B cell (primary cell): ENCODE results near the gene TUBA1C. TPM values are rescaled to one million over a fixed set of nuclear protein-coding genes. Genes with fewer than 3 reads are reported as not detected.

ENCODE experiments used
- ATAC-seq: fragments of 200-7000 bp; cut with Tn5 transposase; one replicate; pipeline ENCODE4 v1.10.0; 2021; ENCODE audit warnings: low read depth, mild to moderate bottlenecking, moderate number of reproducible peaks, moderate library complexity
- CTCF ChIA-PET: fragments of 350-600 bp; sonication (Branson Sonifier 250); formaldehyde crosslinking; loops from one replicate; lab custom pipeline; 2021; ENCODE audit warnings: antibody characterized with exemption, inconsistent platforms; lab: Charles Lee
- POLR2A ChIA-PET: fragments of 350-600 bp; sonication (Branson Sonifier 250); formaldehyde crosslinking; loops from one replicate; lab custom pipeline; 2021; ENCODE audit warnings: antibody characterized with exemption; lab: Charles Lee
- DNase-seq: peaks from one replicate; pipeline ENCODE4 v3.0.0; 2013
- H2AFZ ChIP-seq: 2 replicates; pipeline ENCODE4 v1.6.1; 2012; ENCODE audit warnings: mild to moderate bottlenecking, low read depth, low read length; ENCODE audit not compliant: insufficient read depth, poor library complexity, severe bottlenecking
- H3K27ac ChIP-seq, 2 donors: 1 replicate in 1 of 2; 2 replicates in 1 of 2; pipeline ENCODE4 v1.5.1; 2012 to 2013; ENCODE audit warnings: low read length in 2 of 2, mild to moderate bottlenecking in 2 of 2, moderate library complexity in 1 of 2
- H3K27me3 ChIP-seq, 4 experiments: fragments of 200-600 bp in 1 of 4; sonication (generic) in 1 of 4; replicated peaks in 1 of 4; 1 replicate in 2 of 4; 2 replicates in 2 of 4; pipeline versions ENCODE4 v1.6.1 to v1.7.0; 2013 to 2016; ENCODE audit warnings: low read length in 3 of 4, mild to moderate bottlenecking in 2 of 4, mixed read lengths in 1 of 4, moderate library complexity in 1 of 4; ENCODE audit not compliant: insufficient read depth in 4 of 4, control insufficient read depth in 3 of 4; ENCODE audit errors: control extremely low read depth in 1 of 4
- H3K36me3 ChIP-seq, 2 experiments: replicated peaks in 1 of 2; 1 replicate in 1 of 2; 2 replicates in 1 of 2; pipeline versions ENCODE4 v1.6.1 to v1.7.1; 2013; ENCODE audit warnings: low read length in 1 of 2; ENCODE audit not compliant: insufficient read depth in 2 of 2, control insufficient read depth in 1 of 2; ENCODE audit errors: control extremely low read depth in 1 of 2, extremely low read depth in 1 of 2
- H3K4me1 ChIP-seq, 2 donors: fragments of 200-600 bp in 1 of 2; sonication (generic) in 1 of 2; 1 replicate in 1 of 2; 2 replicates in 1 of 2; pipeline versions ENCODE4 v1.5.1 to v1.6.1; 2013 to 2017; ENCODE audit warnings: low read length in 2 of 2; ENCODE audit not compliant: control insufficient read depth in 2 of 2, insufficient read depth in 2 of 2
- H3K4me2 ChIP-seq: replicated peaks from 2 replicates; pipeline ENCODE3; 2012; ENCODE audit warnings: mild to moderate bottlenecking, low read depth, low read length; ENCODE audit not compliant: poor library complexity, severe bottlenecking
- H3K4me3 ChIP-seq, 5 experiments: fragments of 200-600 bp in 1 of 5; sonication (generic) in 1 of 5; 1 replicate in 3 of 5; 2 replicates in 2 of 5; pipeline versions ENCODE4 v1.5.1 to v1.7.0; 2011 to 2016; ENCODE audit warnings: low read length in 4 of 5, mild to moderate bottlenecking in 4 of 5, low read depth in 2 of 5, control low read depth in 1 of 5, moderate library complexity in 1 of 5; ENCODE audit not compliant: insufficient read depth in 1 of 5; ENCODE audit errors: control extremely low read depth in 1 of 5, extremely low read depth in 1 of 5
- H3K79me2 ChIP-seq: fragments of 200-600 bp; sonication (generic); one replicate; pipeline ENCODE4 v1.6.0; 2016; ENCODE audit warnings: low read length; ENCODE audit not compliant: control insufficient read depth, insufficient read depth
- H3K9ac ChIP-seq: fragments of 200-600 bp; sonication (generic); 2 replicates; pipeline ENCODE4 v1.6.1; 2017; ENCODE audit warnings: mild to moderate bottlenecking, low read length, moderate library complexity
- H3K9me3 ChIP-seq, 3 donors: one replicate each; pipeline versions ENCODE4 v1.6.1 to v1.7.1; 2013; ENCODE audit warnings: low read length in 2 of 3; ENCODE audit not compliant: control insufficient read depth in 2 of 3, insufficient read depth in 1 of 3; ENCODE audit errors: control extremely low read depth in 1 of 3
- H4K20me1 ChIP-seq: 2 replicates; pipeline ENCODE4 v1.6.0; 2012; ENCODE audit warnings: mild to moderate bottlenecking, low read length; ENCODE audit not compliant: insufficient read depth, control insufficient read depth, poor library complexity, severe bottlenecking
- H3K27ac Mint-ChIP-seq: one replicate; pipeline ENCODE4 v1.8.0; 2021; ENCODE audit warnings: mixed read lengths
- H3K27me3 Mint-ChIP-seq: one replicate; pipeline ENCODE4 v1.8.0; 2021; ENCODE audit warnings: mixed read lengths
- H3K4me1 Mint-ChIP-seq: one replicate; pipeline ENCODE4 v1.8.0; 2021; ENCODE audit warnings: mixed read lengths
- H3K4me3 Mint-ChIP-seq: one replicate; pipeline ENCODE4 v1.8.0; 2021; ENCODE audit warnings: mixed read lengths
- H3K9me3 Mint-ChIP-seq: one replicate; pipeline ENCODE4 v1.8.0; 2022; ENCODE audit warnings: mixed read lengths; ENCODE audit not compliant: insufficient read depth
- EZH2 ChIP-seq: IDR thresholded peaks from 2 replicates; pipeline ENCODE4 v1.6.1; 2012; ENCODE audit warnings: borderline replicate concordance, low read depth, mild to moderate bottlenecking, moderate library complexity, low read length; ENCODE audit not compliant: insufficient read depth, poor library complexity, severe bottlenecking
- WGBS: methylation state at CpG from one replicate; pipeline ENCODE4 v1.1.5; 2013; ENCODE audit warnings: missing lambda C conversion rate; ENCODE audit not compliant: insufficient coverage; 5-methylcytosine and 5-hydroxymethylcytosine counted together
- intact Hi-C: fragments of 100-400 bp; cut with micrococcal nuclease; formaldehyde crosslinking; loops from one replicate; pipeline ENCODE4 v1.10.0; 2022
- polyA plus RNA-seq: library from polyadenylated mRNA; depleted of rRNA; stranded (reverse); fragments of >200 nt; gene quantifications from 2 replicates; pipeline ENCODE4 v1.2.3, GENCODE V29; 2012
- total RNA-seq, 2 donors: library from RNA; stranded (reverse); fragments of 120-200 nt in 1 of 2; gene quantifications; 1 replicate in 1 of 2; 2 replicates in 1 of 2; pipeline versions ENCODE4 v1.2.3 to v1.2.4, GENCODE V29; 2013 to 2022
- TF ChIP-seq, protein P1 (sequence below): fragments of 200-600 bp; IDR thresholded peaks from one replicate; pipeline ENCODE4 v1.8.0; 2022; ENCODE audit warnings: antibody characterized with exemption, mild to moderate bottlenecking

TUBA1C gene
- total and polyA plus RNA-seq, 2 donors (not counting 1 experiment from before 2014, with no cell fraction given), result 34.9 to 121 TPM

DNA sequence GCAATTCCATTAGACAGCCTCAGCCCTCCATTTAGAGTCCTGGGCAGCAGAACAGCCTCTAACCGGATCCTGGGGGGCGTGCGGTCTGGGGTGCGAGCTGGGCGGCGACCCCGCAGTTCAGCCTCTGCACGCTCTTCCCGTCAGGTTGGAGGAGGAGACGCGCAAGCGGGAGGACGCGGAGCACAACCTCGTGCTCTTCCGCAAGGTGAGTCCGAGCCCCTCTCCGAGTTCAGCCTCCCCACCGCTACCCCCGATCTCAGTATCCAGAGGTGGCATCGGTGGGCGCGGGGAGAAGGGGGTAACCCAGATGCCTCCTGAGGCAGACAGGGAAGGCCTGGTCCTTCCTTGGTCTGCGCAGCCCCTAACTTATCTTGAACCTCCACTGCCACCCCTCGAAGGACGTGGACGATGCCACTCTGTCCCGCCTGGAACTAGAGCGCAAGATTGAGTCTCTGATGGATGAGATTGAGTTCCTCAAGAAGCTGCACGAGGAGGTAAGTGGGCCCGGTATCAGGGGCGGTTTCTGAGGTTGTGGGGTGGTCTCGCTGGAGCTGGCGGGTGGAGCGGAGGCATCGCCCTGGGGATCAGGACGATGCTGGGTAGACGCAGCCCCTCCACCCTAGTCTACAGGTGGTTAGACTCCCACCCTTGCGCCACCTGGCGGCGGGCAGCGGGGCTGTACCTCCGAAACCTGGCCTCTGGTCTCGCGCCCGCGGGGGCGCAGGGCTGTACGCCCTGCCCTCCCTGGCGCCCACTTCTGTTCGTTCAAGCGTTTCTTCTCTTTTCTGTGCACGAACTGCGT, 31.4 kb downstream of the TUBA1C start:
- intact Hi-C loops, result loop anchor here (1.0 kb wide), 1 partner anchor 8 kb away; no protein-coding TSS in a partner anchor
- Histone ChIP-seq H3K36me3 (no peaks in the 10 kb centered on the region), H3K27me3 (peaks cover 0 to 67% (median 34%) of the 10 kb centered on the region in 4 experiments), H3K4me1 (peaks cover 30 to 40% of the 10 kb centered on the region in 2 donors), H3K4me2 (peak overlapping the region; percentile 81), H2AFZ (peak overlapping the region; percentile 68), H3K79me2 (no peaks in the 10 kb centered on the region), H3K4me3 (peak overlapping the region in 3 of 5 experiments; percentile 24 to 42 (median 29)), H4K20me1 (no peaks in the 10 kb centered on the region), H3K9ac (peak overlapping the region; percentile 51), H3K9me3 (peaks cover 0 to 18% (median 0%) of the 10 kb centered on the region in 3 donors), H3K27ac (no peak overlapping the region)
- Mint-ChIP-seq H3K27ac (no peak overlapping the region), H3K9me3 (no peaks in the 10 kb centered on the region), H3K4me1 (peaks cover 27% of the 10 kb centered on the region), H3K27me3 (peaks cover 48% of the 10 kb centered on the region), H3K4me3 (peak overlapping the region; percentile 79)
- ATAC-seq (peak; percentile 62), DNase-seq (peak; percentile 79)
- ChIA-PET CTCF (interaction anchor here (0.6 to 13.4 kb wide), 12 partner anchors 9 to 232 kb away, joined by 3 to 125 read pairs (median 4); partner anchors contain the start of genes C1QL4, DNAJC22 and TROAP), POLR2A (interaction anchor here (0.6 to 1.5 kb wide), 2 partner anchors 16 to 31 kb away, joined by 3 to 7 read pairs; partner anchors contain the start of gene TUBA1C)
- TF ChIP-seq, protein P1, sequence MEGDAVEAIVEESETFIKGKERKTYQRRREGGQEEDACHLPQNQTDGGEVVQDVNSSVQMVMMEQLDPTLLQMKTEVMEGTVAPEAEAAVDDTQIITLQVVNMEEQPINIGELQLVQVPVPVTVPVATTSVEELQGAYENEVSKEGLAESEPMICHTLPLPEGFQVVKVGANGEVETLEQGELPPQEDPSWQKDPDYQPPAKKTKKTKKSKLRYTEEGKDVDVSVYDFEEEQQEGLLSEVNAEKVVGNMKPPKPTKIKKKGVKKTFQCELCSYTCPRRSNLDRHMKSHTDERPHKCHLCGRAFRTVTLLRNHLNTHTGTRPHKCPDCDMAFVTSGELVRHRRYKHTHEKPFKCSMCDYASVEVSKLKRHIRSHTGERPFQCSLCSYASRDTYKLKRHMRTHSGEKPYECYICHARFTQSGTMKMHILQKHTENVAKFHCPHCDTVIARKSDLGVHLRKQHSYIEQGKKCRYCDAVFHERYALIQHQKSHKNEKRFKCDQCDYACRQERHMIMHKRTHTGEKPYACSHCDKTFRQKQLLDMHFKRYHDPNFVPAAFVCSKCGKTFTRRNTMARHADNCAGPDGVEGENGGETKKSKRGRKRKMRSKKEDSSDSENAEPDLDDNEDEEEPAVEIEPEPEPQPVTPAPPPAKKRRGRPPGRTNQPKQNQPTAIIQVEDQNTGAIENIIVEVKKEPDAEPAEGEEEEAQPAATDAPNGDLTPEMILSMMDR, result peak; percentile 80
- TF ChIP-seq EZH2, result no peak
- WGBS, result 24% methylated on average over 49 of the region's 54 CpGs
